Measurements from ENCODE around the gene TAPT1.
"Not testable (repeated sequence)": the region's sequence is repeated elsewhere in the genome, so short reads cannot be mapped to it uniquely, and the experiment has no call there.

The TAPT1 gene

DNA sequence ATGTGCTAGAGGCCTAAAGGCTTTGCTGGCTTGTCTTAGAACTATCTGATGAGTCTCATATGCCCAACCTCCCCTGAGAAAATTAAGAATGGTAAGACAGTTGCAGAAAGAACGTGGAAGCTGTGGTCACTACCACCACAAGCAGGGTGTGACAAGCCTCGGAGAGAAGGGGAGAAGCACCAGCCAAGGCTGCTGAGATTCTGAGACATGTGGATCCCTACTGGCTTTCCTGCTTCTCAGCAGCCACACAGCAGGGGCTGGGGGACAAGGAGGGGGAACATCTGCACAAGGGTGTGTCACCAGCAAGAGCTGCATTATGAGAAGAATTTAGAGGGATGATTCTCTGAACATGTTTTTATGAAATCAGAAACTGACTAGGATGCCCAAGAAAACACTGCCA is 19.4 kb downstream of the TAPT1 start:
- no peak for DNase-seq

DNA sequence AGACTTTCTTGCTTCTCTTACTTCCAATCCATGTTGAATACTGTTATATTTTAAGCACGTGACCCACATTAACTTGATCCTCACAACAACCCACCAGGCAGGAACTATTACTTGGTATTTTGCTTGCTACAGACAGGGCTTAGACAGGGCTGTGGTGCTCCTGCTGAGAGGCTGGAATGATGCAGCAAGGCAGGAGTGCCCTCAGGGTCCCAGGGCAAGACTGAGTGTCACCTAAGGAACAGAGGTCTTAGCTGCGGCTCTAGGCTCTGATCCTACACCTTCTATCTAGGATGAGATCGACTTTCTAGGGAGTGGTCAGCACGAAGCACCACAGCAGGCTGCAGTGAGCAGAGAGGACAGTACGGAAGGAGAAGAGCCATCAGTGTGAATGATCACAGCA is 20.0 kb downstream of the TAPT1 start:
- no peak for DNase-seq

DNA sequence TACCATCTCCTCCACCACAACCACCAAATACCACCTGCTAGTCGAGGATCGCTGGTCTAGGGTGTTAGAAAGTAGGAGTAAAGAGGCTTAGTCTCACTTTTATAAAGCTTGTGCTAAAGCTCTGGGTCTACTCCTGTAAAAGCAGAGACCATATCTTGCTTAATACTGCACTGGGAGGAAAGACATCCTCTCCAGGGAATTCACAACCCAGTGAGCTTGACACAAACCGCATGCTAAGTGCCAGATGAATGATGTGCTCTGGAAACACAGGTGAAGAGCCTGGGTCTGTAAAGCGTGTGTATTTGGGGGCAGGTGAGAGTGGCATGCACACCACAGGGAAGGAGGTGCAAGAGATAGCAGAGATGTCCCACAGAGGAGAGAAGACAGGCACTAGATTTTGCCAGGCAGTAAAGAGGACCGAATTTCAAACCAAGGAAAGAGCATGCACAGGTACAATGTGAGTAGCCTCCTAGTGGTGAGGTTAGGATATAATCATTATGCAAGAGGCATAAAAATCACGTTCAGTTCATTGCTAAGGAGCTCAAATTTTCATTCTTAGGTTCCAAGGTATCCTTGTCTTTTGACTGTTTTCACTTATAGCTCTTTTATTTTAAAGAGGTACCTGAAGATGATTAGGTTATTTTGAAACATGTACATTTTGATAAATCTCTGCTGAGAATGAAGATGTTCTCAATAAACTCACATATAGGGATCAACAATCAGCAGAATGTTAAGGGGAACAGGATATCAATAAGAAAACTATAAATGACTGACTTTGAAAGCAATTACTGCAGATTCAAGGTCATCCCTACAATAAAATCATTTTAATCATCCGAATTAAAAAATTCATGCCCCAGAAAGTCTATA is 20.7 kb downstream of the TAPT1 start:
- DNase-seq, result peak; percentile 29

DNA sequence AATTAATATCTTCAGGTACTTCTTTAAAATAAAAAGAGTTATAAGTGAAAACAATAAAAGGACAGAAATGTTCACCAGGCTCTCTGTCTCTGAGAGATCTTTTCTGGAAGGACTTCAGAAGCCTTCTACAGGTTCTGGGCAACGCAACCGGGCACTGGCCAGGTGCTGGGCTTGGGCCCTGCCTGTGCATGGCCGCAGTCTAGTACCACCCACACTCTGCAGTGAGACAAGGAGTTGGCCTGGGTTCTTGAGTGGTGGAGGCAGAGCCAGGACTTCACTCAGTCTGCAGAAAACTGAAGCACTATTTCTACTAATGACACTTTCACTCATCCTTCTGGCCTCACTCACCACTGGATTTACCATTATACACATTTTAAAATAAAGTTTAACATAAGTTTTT is 21.8 kb downstream of the TAPT1 start:
- no peak for DNase-seq

DNA sequence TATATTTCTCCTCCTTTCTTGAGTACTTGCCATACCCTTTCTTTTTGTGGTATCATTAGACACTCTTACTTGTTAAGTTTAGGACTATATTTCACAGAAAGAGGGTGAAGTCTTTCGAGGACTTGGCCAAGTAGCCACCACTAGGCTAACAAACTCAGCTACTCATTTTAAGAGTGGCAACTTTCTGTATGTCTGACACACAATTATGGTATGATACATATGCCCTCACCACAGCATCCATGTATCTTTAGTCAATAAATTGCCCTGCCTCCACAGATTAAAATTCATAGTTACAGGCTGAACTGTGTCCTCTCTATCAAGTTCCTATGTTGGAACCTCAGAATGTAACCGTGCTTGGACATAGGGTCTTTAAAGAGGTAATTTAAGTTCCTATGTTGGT is 23.2 kb downstream of the TAPT1 start:
- DNase-seq, result no peak

DNA sequence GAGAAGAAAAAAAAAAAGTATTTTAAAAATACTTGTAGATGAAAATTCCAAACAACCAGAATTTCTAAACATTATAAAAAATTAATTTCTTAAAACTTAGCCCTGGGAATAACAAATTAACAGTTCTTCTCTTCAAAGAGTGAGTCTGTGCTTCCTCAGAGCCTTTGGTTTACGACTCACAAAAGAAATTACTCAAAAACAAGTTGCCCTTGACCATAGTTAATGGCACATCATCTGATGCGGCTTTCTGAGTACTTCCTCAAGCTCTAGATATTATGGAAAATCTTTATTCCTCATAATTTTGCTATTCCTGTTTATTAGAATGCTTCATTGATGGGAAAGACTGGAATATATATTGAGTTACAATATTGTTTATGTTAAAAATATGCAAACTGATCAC is 23.7 kb downstream of the TAPT1 start:
- DNase-seq, result no peak

DNA sequence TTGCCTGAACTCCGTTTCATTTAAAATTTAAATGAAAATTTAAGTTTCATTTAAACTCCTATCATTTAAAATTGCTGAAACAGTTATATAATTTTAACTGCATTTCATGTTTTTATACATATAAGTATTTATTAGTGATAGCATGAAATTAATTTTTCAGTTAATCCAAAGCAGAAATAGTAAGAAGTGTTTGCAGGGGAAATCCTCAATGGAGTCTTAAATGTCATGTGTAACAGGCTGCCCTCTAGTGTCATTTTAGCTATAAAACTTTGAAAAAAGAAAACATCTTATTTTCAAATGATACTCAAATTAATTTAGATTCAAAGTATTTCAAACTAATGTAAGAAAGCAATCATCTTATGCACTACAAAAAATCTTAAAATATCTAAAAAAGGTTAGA is 27.2 kb downstream of the TAPT1 start:
- DNase-seq, result peak; percentile 0

DNA sequence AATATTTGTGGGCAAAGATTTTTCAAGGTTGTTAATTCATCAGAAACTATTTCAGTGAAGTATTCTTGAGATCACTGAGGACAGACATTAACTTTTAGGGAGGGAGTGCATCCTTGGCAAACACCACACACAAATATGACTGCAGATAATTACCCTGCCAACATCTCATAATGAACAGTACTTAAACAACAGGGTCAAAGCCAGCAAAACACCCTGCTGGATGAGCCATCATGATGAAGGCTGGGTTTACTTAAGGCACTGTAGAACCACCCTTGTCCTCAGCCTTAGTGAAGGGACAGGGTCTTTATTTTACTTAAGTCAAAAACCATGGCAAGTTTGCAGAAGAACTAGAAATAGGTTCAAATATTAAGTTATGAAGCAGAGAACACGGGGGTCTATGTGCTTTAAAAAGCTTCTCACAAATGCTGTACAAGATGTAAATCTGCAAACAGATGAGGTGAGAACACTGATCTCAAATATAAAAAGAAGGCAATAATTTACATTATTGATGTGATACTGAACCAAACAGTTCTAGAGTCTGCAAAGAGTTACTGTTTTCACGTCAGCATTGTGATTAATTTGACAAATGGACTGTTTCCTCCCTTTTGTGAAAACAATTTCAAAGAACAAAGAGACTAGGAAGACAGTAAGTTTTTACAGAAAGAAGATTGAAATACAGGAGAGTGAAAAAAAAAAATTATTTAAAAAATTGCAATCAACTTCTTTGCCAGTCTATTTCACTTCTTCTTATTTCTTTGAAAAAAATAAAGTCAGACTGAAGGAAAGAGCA is 28.2 kb downstream of the TAPT1 start:
- DNase-seq, result no peak

DNA sequence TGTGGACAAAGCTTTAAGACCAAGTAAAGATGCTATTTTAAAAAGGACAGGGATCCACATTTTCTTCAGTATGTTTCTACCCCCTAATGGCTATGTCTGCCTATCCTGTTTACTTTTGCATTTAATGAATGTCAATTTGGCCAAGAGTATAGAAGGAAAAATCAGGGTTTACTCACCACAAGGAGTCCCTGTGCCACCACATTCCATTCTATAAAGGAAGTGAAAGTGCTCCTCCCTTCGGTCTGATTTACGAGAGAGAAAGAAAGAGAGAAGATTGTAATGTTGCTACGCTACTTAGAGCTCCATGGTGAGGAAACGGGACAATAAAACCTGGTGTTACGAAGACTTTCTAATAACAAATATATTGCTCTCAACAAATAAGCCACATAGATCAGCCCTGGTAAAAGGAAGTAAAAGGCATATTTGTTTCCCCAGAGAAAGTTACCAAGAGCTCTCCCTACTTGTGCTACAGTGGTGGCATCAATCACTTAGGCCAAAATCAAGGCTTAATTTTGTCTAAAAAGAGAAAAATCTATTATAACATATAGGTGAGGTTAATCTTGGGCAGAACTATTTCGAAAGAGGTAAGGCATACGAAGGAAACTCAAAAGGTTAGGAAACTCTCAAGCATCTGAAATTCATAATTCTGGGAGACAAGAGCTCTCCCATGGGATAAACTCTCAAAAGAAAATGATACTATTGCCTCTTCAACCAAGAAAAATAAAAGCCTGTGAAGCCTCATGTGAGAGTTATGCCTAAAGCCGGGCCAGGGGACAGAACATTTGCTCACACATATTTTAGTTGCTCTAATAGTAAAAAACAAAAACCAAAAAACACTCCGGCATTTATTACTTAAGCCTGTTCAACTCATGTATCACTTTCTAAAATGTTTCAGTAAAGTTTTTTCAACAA is 29.5 kb downstream of the TAPT1 start:
- no peak for DNase-seq

DNA sequence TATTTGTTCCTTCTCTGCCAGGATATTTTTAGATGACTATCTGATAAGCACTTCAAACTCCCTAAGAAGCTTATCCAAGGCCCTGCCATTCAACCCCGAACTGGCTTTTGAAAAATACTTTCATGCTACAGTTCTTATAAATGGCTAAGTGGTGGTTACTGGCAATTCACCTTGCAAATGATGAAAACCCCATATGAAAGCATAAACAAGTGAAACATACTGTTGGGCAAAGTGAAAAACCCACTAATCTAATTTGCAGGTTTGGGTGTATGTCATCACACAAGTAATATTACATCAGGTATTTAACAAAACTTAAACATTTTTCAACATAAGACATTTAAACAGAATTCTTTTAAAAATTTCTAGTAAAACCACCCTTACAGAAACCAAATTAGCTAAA is 31.1 kb downstream of the TAPT1 start:
- no peak for DNase-seq

DNA sequence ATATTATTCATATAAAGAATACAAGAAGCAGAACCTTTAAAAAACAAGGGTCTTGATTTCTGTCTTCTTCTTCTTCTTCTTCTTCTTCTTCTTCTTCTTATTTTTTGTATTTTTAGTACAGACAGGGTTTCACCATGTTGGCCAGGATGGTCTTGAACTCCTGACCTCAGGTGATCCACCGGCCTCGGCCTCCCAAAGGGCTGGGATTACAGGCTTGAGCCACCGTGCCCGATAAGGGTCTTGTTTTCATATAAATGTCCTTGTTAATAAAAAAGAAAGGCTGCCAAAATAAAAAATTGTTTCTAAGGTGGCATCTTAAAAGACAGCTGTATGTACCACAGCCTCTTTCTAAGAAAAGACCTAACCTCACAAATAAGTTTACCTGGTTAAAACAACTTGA is 31.5 kb downstream of the TAPT1 start:
- not testable (repeated sequence) for DNase-seq

DNA sequence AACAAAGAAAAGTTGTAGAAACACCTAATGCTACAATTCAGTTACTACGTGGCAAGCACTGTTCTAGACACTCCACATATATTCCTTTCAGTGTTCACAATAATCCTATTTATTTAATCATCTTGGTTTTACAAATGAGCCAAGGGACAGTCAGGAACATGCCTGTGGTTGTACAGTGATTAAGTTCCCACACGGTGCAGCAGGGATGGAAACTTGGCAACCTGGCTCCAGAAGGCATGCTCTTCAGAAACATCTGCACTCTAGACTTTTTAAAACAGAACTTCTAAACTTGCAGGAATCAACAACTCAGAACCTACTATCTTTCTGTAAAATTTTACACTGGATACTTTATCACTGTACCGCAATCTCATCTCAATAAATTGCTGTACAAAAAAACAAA is 32.1 kb downstream of the TAPT1 start:
- DNase-seq, result no peak

DNA sequence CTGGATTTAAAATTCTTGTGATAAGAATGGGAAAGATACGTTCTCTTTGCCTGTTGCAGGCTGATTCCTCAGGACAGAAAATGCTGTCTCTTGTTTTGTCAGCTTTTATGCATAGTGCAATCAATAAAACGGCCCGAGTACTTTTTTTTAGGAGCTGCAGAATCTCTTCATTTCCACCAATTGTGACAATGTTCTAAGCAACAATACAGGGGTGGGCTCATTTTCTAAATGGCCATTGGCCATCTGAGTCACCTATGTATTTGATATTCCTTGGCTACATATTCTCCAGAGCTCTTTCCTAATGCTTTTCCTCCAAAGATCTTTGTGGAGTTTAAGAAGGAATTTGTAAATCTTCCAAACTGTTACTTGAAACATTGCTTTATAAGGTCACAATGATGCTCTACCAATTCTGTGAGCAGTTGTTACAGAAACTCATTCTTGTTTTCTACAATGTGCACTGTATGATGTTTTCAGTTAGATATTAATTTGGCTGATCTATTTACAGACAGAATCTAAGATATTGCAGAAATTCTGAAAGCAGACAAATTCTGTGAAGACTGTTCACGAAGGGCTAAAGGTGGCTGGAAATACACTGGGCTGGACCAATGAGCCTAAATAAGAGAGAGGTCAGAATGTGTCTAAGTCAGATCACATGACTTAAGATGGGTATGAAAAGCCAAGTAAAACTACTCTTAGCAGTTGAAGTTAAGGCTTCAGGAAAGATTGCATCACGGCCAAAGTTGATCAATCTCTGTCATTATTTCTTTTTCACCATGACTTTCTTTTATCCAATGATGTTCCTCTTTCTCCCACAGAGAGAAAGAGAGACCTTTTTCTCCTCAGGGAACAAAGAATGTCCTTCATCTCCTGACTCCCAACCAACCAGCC is 33.4 kb downstream of the TAPT1 start:
- no peak for DNase-seq

DNA sequence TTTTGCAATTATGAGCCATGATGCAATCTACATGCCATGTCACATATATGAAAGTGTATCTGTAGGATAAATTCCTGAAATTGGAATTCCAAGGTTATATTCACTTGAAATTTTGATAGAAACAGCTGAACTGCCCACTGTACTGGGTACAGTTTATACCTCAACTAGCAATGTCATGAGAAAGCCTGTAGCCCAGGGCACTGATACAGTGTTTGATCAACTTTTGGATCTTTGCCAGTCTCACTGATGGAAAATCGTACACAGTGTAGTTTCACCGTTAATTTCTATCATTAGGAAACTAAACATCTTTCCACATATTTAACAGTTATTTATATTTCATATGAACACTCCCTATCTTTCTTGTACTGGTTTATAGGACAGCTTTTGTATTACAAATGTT is 34.2 kb downstream of the TAPT1 start:
- no peak for DNase-seq

DNA sequence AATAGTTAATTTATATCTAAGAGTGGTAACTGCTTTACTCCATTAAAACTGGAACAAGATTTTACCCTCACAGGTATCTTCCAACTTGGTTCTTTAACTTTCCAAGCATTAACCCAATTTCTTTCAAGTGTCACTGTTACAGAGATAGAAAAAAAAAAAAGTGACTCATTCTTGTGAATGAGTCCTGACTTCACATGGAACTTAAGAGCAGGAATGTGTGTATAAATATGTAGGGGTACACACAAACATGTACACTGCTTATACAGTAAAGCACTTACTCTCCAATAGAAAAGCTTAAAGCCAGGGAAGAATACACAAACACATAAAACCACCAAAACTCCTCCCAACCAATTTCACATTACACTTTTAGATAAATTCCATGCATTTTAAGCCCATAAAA is 38.8 kb downstream of the TAPT1 start:
- DNase-seq, result no peak

DNA sequence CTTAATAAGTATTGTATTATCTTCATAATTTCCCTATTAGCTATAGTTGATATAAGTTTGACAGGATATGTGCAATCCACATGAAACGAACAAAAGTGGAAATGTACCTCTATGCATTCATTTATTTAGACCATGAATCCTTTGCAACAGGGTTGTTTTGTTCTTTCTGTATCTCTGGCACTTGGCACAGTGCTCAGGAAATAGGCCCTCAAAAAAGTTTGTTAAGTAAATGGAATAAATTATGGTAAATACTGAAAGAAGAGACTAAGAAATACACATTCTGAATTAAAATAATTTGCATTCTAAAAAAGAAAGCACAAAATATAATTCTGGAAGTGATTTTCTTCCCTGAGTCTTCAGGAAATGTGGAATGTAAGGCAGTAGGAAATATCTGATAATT is 39.3 kb downstream of the TAPT1 start:
- no peak for DNase-seq

DNA sequence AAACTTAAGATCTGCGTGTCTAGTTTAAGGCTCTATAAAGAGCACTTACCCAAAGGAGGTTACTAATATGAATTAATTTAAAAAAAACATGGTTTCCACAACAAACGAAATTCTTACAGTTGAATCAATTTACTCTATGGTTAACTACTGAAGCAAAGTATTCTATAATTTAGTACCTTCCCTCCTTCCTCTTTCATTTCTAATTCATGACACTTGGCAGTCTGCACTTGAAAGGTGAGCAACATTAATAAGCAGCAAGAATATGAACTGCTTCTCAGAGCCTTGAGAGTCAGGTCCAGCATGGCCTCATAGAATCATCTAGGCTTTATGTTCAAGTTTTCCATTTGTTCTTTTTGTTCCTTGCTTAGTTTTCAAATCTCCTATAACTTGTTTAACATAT is 42.7 kb downstream of the TAPT1 start:
- no peak for DNase-seq

DNA sequence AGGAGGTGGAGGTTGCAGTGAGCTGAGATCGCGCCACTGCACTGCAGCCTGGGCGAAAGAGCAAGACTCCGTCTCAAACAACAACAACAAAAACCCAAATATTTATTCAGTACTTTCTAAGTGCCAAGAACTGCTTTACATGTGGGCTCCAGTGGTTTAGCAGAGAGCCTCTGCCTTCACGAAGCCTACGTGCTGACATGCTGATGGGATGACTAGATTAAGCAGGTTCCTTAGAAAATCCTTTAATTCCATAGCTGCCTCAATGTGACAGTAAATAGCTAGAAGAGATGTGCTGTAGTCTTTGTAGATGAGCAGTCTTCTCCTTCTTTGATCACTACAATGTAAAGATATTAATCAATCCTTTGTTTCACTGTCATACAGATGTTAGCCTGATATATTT is 49.6 kb downstream of the TAPT1 start:
- no peak for DNase-seq

DNA sequence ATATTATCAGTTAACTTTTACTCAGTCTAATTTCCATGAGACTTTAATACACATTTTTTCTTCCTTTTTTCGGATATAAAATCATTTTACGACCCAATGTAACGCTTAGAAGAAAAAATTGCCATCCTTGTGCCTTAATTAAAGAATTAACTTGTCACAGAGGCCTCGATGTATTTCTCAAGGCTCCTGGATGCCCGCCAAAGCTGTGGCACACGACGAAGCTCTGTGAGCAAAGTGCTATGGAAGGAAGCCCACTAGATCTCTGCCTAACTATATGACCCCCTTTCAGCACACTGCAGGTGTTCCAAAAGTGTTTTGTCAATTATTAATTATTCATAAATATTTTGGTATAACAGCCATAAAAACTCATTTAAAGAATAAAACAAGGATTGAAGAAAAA is 54.4 kb downstream of the TAPT1 start:
- DNase-seq, result no peak

DNA sequence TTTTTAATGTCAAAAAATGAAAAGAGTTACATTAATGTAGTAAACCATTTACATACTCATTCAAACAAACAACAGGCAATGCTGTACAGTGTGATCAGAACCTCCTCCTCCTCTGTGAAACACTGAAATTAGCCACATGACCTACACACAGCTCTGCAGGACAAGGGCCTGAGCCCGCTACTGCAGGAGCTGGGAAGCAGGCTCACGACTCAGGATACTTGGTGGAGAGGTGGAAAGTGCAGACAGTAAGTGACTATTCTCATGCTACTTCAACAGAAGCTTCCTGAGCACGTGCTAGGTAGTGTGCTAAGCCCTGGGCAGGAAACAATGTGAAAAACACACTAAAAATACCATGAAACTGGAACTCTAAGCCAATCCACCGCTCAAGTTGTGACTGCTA is 56.8 kb downstream of the TAPT1 start:
- DNase-seq, result no peak

DNA sequence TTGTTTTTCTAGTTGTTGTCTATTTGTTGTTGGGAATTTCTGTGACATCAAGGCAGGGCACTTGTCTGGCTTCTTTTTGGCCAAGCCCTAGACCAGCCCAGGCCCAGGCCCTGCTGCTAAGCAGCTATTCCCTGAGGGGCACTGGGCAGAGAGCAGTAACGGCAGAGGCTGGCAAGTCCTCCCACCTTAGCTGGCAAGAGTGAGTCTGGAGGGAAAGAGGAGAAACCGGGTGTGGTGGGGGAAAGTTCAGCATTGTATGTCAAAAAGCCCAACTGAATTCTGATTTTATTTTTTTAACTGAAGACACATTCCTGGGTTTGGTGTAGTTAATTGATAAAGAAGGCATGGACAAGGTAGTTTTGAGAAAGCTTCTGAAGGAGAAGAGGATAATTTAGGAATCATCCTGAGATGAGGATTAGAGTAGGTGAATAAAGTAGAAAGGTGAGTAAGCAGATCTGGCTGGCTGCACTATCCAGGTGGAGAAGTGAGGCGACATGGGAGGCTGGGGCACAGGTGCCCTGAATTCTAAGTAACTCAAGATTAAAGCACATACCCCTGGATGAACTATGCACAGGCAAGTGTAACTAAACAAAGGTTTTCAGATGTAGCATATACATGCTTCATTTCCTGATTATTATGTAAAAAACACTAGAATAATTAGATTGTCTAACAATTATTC is 57.4 kb downstream of the TAPT1 start:
- DNase-seq, result no peak

DNA sequence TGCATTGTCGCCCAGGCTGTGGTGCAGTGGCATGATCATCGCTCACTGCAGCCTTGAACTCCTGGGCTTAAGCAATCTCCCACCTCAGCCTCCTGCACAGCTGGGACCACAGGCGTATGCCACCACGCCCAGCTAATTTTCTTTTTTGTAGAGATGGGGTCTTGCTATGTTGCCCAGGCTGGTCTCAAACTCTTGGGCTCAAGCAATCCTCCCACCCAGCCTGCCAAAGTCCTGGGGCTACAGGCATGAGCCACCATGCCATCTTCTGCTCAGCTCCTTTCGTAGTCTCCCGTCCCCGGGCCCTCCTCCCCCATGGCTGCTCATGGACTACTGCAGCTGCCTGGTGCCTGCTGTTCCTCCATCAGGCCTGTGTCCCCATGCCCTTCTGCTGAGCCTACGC is 58.1 kb downstream of the TAPT1 start:
- no peak for DNase-seq

Data from NCI-H2171 (cell line).